GM12864 (cell line): ENCODE results near the gene PLSCR3.

Source experiments
- DNase-seq: peaks from one replicate; pipeline ENCODE4 v3.0.0-alpha.2; 2011; ENCODE audit warnings: low read depth
- H3K4me3 ChIP-seq: 2 replicates; pipeline ENCODE4 v1.5.1; 2011; ENCODE audit warnings: mild to moderate bottlenecking, low read depth, low read length, control low read depth
- CTCF ChIP-seq: IDR thresholded peaks from 2 replicates; pipeline ENCODE4 v1.5.1; 2011; ENCODE audit warnings: low read depth, mild to moderate bottlenecking, moderate library complexity, low read length, control low read depth, inconsistent platforms; ENCODE audit errors: missing control alignments

Gene PLSCR3

GRCh38 chr17:7348478-7349242, 45.7 kb downstream of the PLSCR3 start:
- DNase-seq = no peak
- TF ChIP-seq CTCF = no peak
- H3K4me3 ChIP-seq = no peak overlapping the region

GRCh38 chr17:7347630-7348477, 46.5 kb downstream of the PLSCR3 start:
- no peak for DNase-seq
- TF ChIP-seq CTCF = no peak
- no peak overlapping the region for H3K4me3 ChIP-seq

- H3K4me3 ChIP-seq = no peak overlapping the region
- DNase-seq = no peak
- TF ChIP-seq CTCF = no peak
Measured at GRCh38 chr17:7346761-7347614, 47.3 kb downstream of the PLSCR3 start.

- H3K4me3 ChIP-seq = no peak overlapping the region
- DNase-seq = no peak
- TF ChIP-seq CTCF = no peak
Measured at GRCh38 chr17:7343250-7343649, 51.1 kb downstream of the PLSCR3 start.

GRCh38 chr17:7341842-7342241, 52.5 kb downstream of the PLSCR3 start:
- no peak for TF ChIP-seq CTCF
- no peak overlapping the region for H3K4me3 ChIP-seq
- no peak for DNase-seq

GRCh38 chr17:7340179-7340578, 54.1 kb downstream of the PLSCR3 start:
- no peak for DNase-seq
- no peak overlapping the region for H3K4me3 ChIP-seq
- no peak for TF ChIP-seq CTCF
